H1 (cell line): Measurements from ENCODE around the gene ZBTB7B. TPM values are rescaled to one million over a fixed set of nuclear protein-coding genes. Genes with fewer than 3 reads are reported as not detected.

Experiments
- CTCF ChIA-PET: fragments of 300-600 bp; sonication (Branson Sonifier 250); formaldehyde crosslinking; loops from one replicate; lab custom pipeline; 2021; ENCODE audit not compliant: partially characterized antibody; lab: Charles Lee
- POLR2A ChIA-PET: fragments of 300-600 bp; sonication (Branson Sonifier 250); formaldehyde crosslinking; loops from one replicate; lab custom pipeline; 2021; ENCODE audit warnings: inconsistent platforms; ENCODE audit not compliant: partially characterized antibody; lab: Charles Lee
- DNase-seq, 2 experiments: peaks; one replicate each; pipeline versions ENCODE4 v3.0.0 to v3.0.0-alpha.2; 2010 to 2022; ENCODE audit warnings: low spot score in 2 of 2, low read depth in 1 of 2, mixed read lengths in 1 of 2
- FAIRE-seq: peaks from 2 replicates; lab custom pipeline; 2011; peaks lifted over from hg19 to GRCh38; lab: Jason Lieb, UNC
- H2AFZ ChIP-seq: 2 replicates; pipeline ENCODE4 v1.8.1; 2012; ENCODE audit warnings: low read length, inconsistent platforms
- H2AK5ac ChIP-seq: 2 replicates; pipeline ENCODE4 v1.6.1; 2013; ENCODE audit warnings: low read depth, low read length
- H2BK120ac ChIP-seq: replicated peaks from 2 replicates; pipeline ENCODE3; 2013; ENCODE audit warnings: low read depth, low read length, inconsistent platforms
- H2BK12ac ChIP-seq: 2 replicates; pipeline ENCODE4 v1.6.1; 2013; ENCODE audit warnings: low read depth, low read length
- H2BK15ac ChIP-seq: 2 replicates; pipeline ENCODE4 v1.6.1; 2013; ENCODE audit warnings: low read length
- H2BK20ac ChIP-seq: 2 replicates; pipeline ENCODE4 v1.6.1; 2013; ENCODE audit warnings: low read length
- H2BK5ac ChIP-seq: 2 replicates; pipeline ENCODE4 v1.6.1; 2013; ENCODE audit warnings: low read depth, low read length
- H3K14ac ChIP-seq: 2 replicates; pipeline ENCODE4 v1.6.1; 2013; ENCODE audit warnings: inconsistent platforms; ENCODE audit not compliant: insufficient read length
- H3K18ac ChIP-seq: 2 replicates; pipeline ENCODE4 v1.6.1; 2013; ENCODE audit warnings: low read length; ENCODE audit errors: extremely low read depth
- H3K23ac ChIP-seq: 2 replicates; pipeline ENCODE4 v1.6.1; 2013; ENCODE audit warnings: inconsistent platforms; ENCODE audit not compliant: insufficient read length
- H3K23me2 ChIP-seq: 2 replicates; pipeline ENCODE4 v1.6.1; 2013; ENCODE audit warnings: low read depth, low read length
- H3K27ac ChIP-seq: 2 replicates; pipeline ENCODE4 v1.6.1; 2011; ENCODE audit warnings: low read depth, low read length, inconsistent platforms
- H3K27me3 ChIP-seq, 4 experiments: replicated peaks in 1 of 4; 1 replicate in 1 of 4; 2 replicates in 3 of 4; pipeline versions ENCODE4 v1.6.1 to v1.8.1; 2011 to 2013; ENCODE audit warnings: low read length in 3 of 4, mild to moderate bottlenecking in 3 of 4, inconsistent platforms in 2 of 4, mixed read lengths in 2 of 4, moderate library complexity in 1 of 4; ENCODE audit not compliant: control insufficient read depth in 3 of 4, insufficient read depth in 3 of 4; ENCODE audit errors: extremely low read depth in 1 of 4
- H3K36me3 ChIP-seq, 4 experiments: 2 replicates each; pipeline versions ENCODE4 v1.6.1 to v1.8.1; 2011 to 2013; ENCODE audit warnings: mild to moderate bottlenecking in 4 of 4, low read length in 3 of 4, moderate library complexity in 2 of 4, control low read depth in 1 of 4, inconsistent platforms in 1 of 4; ENCODE audit not compliant: insufficient read depth in 4 of 4, control insufficient read depth in 2 of 4
- H3K4ac ChIP-seq: replicated peaks from 2 replicates; pipeline ENCODE3; 2013; ENCODE audit warnings: low read length, low read depth, mixed read lengths, inconsistent platforms; ENCODE audit not compliant: insufficient read length
- H3K4me1 ChIP-seq, 4 experiments: replicated peaks in 1 of 4; 1 replicate in 1 of 4; 2 replicates in 3 of 4; pipeline versions ENCODE4 v1.6.1 to v1.8.1; 2011 to 2013; ENCODE audit warnings: low read length in 3 of 4, inconsistent platforms in 2 of 4, mixed read lengths in 1 of 4; ENCODE audit not compliant: insufficient read depth in 4 of 4, control insufficient read depth in 3 of 4
- H3K4me2 ChIP-seq, 2 experiments: 2 replicates each; pipeline versions ENCODE4 v1.6.1 to v1.8.1; 2011 to 2013; ENCODE audit warnings: low read depth in 2 of 2, low read length in 2 of 2, control low read depth in 1 of 2, inconsistent platforms in 1 of 2, mild to moderate bottlenecking in 1 of 2; ENCODE audit not compliant: insufficient read depth in 1 of 2
- H3K4me3 ChIP-seq, 4 experiments: fragments of 200-600, 300-600 bp in 1 of 4; sonication (generic), shearing (Covaris generic), sonication (Bioruptor Twin) in 1 of 4; 2 replicates each; pipeline versions ENCODE4 v1.5.1 to v1.8.1; 2011 to 2016; ENCODE audit warnings: low read length in 4 of 4, low read depth in 3 of 4, control low read depth in 2 of 4, inconsistent platforms in 2 of 4, mild to moderate bottlenecking in 2 of 4, mixed read lengths in 1 of 4, moderate library complexity in 1 of 4; ENCODE audit not compliant: insufficient read depth in 2 of 4; ENCODE audit errors: extremely low read depth in 1 of 4
- H3K56ac ChIP-seq: replicated peaks from 2 replicates; pipeline ENCODE3; 2013; ENCODE audit warnings: low read depth, mild to moderate bottlenecking, mixed read lengths, low read length, inconsistent platforms; ENCODE audit not compliant: insufficient read length
- H3K79me1 ChIP-seq: 2 replicates; pipeline ENCODE4 v1.6.1; 2013; ENCODE audit warnings: low read depth, low read length, control low read depth
- H3K79me2 ChIP-seq, 2 experiments: 2 replicates each; pipeline versions ENCODE4 v1.6.1 to v1.8.1; 2012 to 2013; ENCODE audit warnings: low read length in 2 of 2, mild to moderate bottlenecking in 2 of 2, inconsistent platforms in 1 of 2; ENCODE audit not compliant: insufficient read depth in 2 of 2, control insufficient read depth in 1 of 2
- H3K9ac ChIP-seq, 4 experiments: replicated peaks in 1 of 4; 1 replicate in 1 of 4; 2 replicates in 3 of 4; pipeline versions ENCODE4 v1.6.1 to v1.8.1; 2011 to 2013; ENCODE audit warnings: low read depth in 3 of 4, low read length in 3 of 4, control low read depth in 2 of 4, mild to moderate bottlenecking in 2 of 4, moderate library complexity in 2 of 4, inconsistent platforms in 1 of 4; ENCODE audit errors: extremely low read depth in 1 of 4
- H3K9me3 ChIP-seq, 2 experiments: 2 replicates each; pipeline versions ENCODE4 v1.6.1 to v1.8.1; 2012 to 2013; ENCODE audit warnings: mild to moderate bottlenecking in 2 of 2, moderate library complexity in 2 of 2, control low read depth in 1 of 2, inconsistent platforms in 1 of 2, low read depth in 1 of 2, low read length in 1 of 2, mixed read lengths in 1 of 2; ENCODE audit not compliant: insufficient read depth in 2 of 2
- H4K20me1 ChIP-seq, 2 experiments: replicated peaks in 1 of 2; 2 replicates each; pipeline versions ENCODE3 to v1.8.1; 2011 to 2013; ENCODE audit warnings: inconsistent platforms in 2 of 2, low read length in 2 of 2, mild to moderate bottlenecking in 1 of 2; ENCODE audit not compliant: insufficient read depth in 2 of 2, control insufficient read depth in 1 of 2
- H4K5ac ChIP-seq: 2 replicates; pipeline ENCODE4 v1.6.1; 2013; ENCODE audit warnings: low read length, low read depth, mixed read lengths, inconsistent platforms; ENCODE audit not compliant: insufficient read length
- H4K8ac ChIP-seq: 2 replicates; pipeline ENCODE4 v1.8.0; 2013; ENCODE audit warnings: mild to moderate bottlenecking, moderate library complexity, low read length, inconsistent platforms; ENCODE audit not compliant: insufficient read depth; ENCODE audit errors: extremely low read depth
- H4K91ac ChIP-seq: replicated peaks from 2 replicates; pipeline ENCODE3; 2013; ENCODE audit warnings: low read length, mixed read lengths, inconsistent platforms; ENCODE audit not compliant: insufficient read length
- ASH2L ChIP-seq: fragments of 200-600, 300-600 bp; sonication (generic); IDR thresholded peaks from one replicate; pipeline ENCODE4 v1.7.1; 2017; ENCODE audit warnings: low read length
- BACH1 ChIP-seq: IDR thresholded peaks from 2 replicates; pipeline ENCODE4 v1.6.1; 2012; ENCODE audit warnings: low read length, improper control_type of control experiment
- CREB1 ChIP-seq: IDR thresholded peaks from 2 replicates; pipeline ENCODE4 v1.6.1; 2012; ENCODE audit warnings: inconsistent platforms
- EGR1 ChIP-seq: IDR thresholded peaks from 2 replicates; pipeline ENCODE4 v1.6.1; 2011; ENCODE audit warnings: low read depth, low read length, borderline replicate concordance
- SIX5 ChIP-seq: IDR thresholded peaks from 2 replicates; pipeline ENCODE4 v1.6.1; 2011; ENCODE audit warnings: mild to moderate bottlenecking, low read depth, low read length
- WGBS, 2 experiments: shearing (Covaris generic) in 1 of 2; methylation state at CpG; one replicate each; pipeline versions ENCODE4 v1.1.6 to v1.1.7; 2013 to 2015; ENCODE audit warnings: low lambda C conversion rate in 2 of 2, mixed read lengths in 2 of 2, inconsistent platforms in 1 of 2, low coverage in 1 of 2, missing lambda C conversion rate in 1 of 2; ENCODE audit not compliant: insufficient replicate concordance in 2 of 2, insufficient coverage in 1 of 2, insufficient read length in 1 of 2; ENCODE audit errors: extremely low coverage in 1 of 2, missing lambda C conversion rate in 1 of 2; 5-methylcytosine and 5-hydroxymethylcytosine counted together
- polyA plus RNA-seq, 7 experiments: library from polyadenylated mRNA; depleted of rRNA in 3 of 7; stranded (reverse) in 5 of 7; unstranded in 2 of 7; fragments of >200 nt in 5 of 7; fragments of 200-250 nt in 2 of 7; gene quantifications; 1 replicate in 5 of 7; 2 replicates in 1 of 7; 4 replicates in 1 of 7; pipeline versions ENCODE4 v1.2.1 to v1.2.3, GENCODE V29; 2011 to 2013; ENCODE audit warnings: missing spikeins in 2 of 7, mixed read lengths in 2 of 7
- total RNA-seq: library from RNA; stranded (reverse); fragmentation: NEBNext Ultra II Directional; extraction: Animal tissue kit (Norgen Biotek cat#: 25700); gene quantifications from 2 replicates; pipeline ENCODE4 v1.2.1, GENCODE V29; 2021
- TF ChIP-seq, protein P1 (sequence below): IDR thresholded peaks from 2 replicates; pipeline ENCODE4 v1.6.1; 2012; ENCODE audit warnings: inconsistent platforms

Gene ZBTB7B
- total and polyA plus RNA-seq, 2 of the 8 experiments (the other 6 are each of a cell fraction or from before 2014, with no cell fraction given), result 24.5 to 36.9 TPM

DNA sequence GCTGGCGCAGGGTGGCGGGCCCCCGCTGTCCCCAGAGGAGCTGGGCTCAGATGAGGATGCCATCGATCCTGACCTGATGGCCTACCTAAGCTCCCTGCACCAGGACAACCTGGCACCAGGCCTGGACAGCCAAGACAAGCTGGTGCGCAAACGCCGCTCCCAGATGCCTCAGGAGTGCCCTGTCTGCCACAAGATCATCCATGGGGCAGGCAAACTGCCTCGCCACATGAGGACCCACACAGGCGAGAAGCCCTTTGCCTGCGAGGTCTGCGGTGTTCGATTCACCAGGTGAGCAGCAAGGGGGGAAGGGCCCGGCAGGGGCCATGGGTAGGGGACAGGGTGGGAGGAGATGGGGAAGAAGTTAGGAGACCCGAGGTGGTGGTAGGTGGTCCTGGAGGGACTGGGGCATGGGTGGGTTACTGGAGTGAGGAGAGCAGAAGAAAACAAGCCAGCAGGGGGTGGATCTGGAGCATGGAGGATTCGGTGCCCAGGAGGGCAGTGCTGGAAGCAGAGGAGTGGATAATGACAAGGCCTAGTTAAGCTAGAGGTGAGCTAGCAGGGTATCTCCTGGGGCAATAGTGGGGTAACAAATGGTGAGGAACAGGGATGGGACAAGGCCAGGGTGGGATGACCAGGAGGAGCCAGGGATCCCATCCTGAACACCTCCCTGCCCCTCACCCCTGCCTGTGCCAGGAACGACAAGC lies 13.1 kb downstream of the ZBTB7B start:
- no peak overlapping the region for H3K14ac ChIP-seq

More for the DNA sequence above, 13.1 kb downstream of the ZBTB7B start:
- peaks cover 0 to 29% (median 13%) of the 10 kb centered on the region in 4 experiments; a peak in 4 of 8 replicates for H3K36me3 ChIP-seq
- no peak for FAIRE-seq
- no peak overlapping the region; the same call in 1 of the 2 replicates for H3K27ac ChIP-seq
- H2AFZ ChIP-seq, result no peak overlapping the region
- no peak overlapping the region for H3K4me3 ChIP-seq
- no peak overlapping the region for H2BK15ac ChIP-seq
- no peak overlapping the region for H3K9ac ChIP-seq
- 97% methylated on average over 12 of the region's 16 CpGs; no CpG with 5 or more reads in 1 of the 2 experiments for WGBS, 2 experiments
- peaks cover 0 to 9% of the 10 kb centered on the region in 2 experiments; a peak in 2 of 4 replicates for H3K79me2 ChIP-seq
- H3K4me1 ChIP-seq, result peaks cover 8 to 35% (median 27%) of the 10 kb centered on the region in 4 experiments
- H3K18ac ChIP-seq, result no peak overlapping the region
- H3K23me2 ChIP-seq, result no peaks in the 10 kb centered on the region
- no peak overlapping the region for H4K8ac ChIP-seq
- 0 out of 7 replicates have a peak, but pooled peaks cover 0 to 2% (median 0%) of the 10 kb centered on the region in 4 experiments for H3K27me3 ChIP-seq
- H2BK12ac ChIP-seq, result 0 out of 2 replicates have a peak overlapping the region, but pooled peaks have one; percentile 7
- H3K23ac ChIP-seq, result no peak overlapping the region
- H2BK5ac ChIP-seq, result 0 out of 2 replicates have a peak overlapping the region, but pooled peaks have one; percentile 56
- no peak overlapping the region for H4K5ac ChIP-seq
- no peak overlapping the region for H3K56ac ChIP-seq
- H3K79me1 ChIP-seq, result peaks cover 3% of the 10 kb centered on the region; the same call in 1 of the 2 replicates
- no peaks in the 10 kb centered on the region for H4K20me1 ChIP-seq
- H4K91ac ChIP-seq, result no peak overlapping the region
- TF ChIP-seq ASH2L (no peak), SIX5 (no peak), BACH1 (no peak), CREB1 (no peak), EGR1 (no peak)
- TF ChIP-seq, protein P1, sequence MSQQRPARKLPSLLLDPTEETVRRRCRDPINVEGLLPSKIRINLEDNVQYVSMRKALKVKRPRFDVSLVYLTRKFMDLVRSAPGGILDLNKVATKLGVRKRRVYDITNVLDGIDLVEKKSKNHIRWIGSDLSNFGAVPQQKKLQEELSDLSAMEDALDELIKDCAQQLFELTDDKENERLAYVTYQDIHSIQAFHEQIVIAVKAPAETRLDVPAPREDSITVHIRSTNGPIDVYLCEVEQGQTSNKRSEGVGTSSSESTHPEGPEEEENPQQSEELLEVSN, result no peak
- TF ChIP-seq, all 59 proteins: peak for 0
- CTCF ChIA-PET, result interaction anchor here (0.9 to 18.6 kb wide), 15 partner anchors 9 to 76 kb away, joined by 3 to 354 read pairs (median 7); partner anchors contain the start of genes ADAM15, DCST1, DCST2 and EFNA4
- Histone ChIP-seq H3K4me2 (no peak overlapping the region), H2BK120ac (no peak overlapping the region), H2BK20ac (no peak overlapping the region), H3K4ac (no peak overlapping the region), H2AK5ac (0 out of 2 replicates have a peak overlapping the region, but pooled peaks have one; percentile 32), H3K9me3 (no peaks in the 10 kb centered on the region)
- DNase-seq, result no peak
- POLR2A ChIA-PET, result interaction anchor here (0.7 to 14.8 kb wide), 9 partner anchors 10 to 52 kb away, joined by 3 to 128 read pairs (median 9); partner anchors contain the start of genes ADAM15, CKS1B, LENEP and SHC1
